GM23338 (cell line): ENCODE results near the gene KDM7A. TPM values are rescaled to one million over a fixed set of nuclear protein-coding genes. Genes with fewer than 3 reads are reported as not detected.

ENCODE experiments used
- ATAC-seq: fragments of 200-7000 bp; cut with Tn5 transposase; 3 replicates; pipeline ENCODE4 v1.9.1; 2020
- DNase-seq: peaks from one replicate; pipeline ENCODE4 v3.0.0-alpha.2; 2015; ENCODE audit warnings: low spot score
- H2AFZ ChIP-seq: fragments of 200-600 bp; sonication (generic); 2 replicates; pipeline ENCODE4 v1.8.0; 2016; ENCODE audit warnings: antibody characterized with exemption, mild to moderate bottlenecking, moderate library complexity
- H3F3A ChIP-seq: fragments of 200-600 bp; sonication (generic); replicated peaks from 2 replicates; pipeline ENCODE4 v1.8.0; 2017; ENCODE audit warnings: antibody characterized with exemption, mixed run types, low read depth
- H3K27ac ChIP-seq: fragments of 200-600 bp; sonication (generic); 2 replicates; pipeline ENCODE4 v1.6.1; 2016; ENCODE audit warnings: low read depth
- H3K27me3 ChIP-seq: fragments of 200-600 bp; sonication (generic); 2 replicates; pipeline ENCODE4 v1.8.0; 2016; ENCODE audit warnings: mild to moderate bottlenecking, mixed run types, moderate library complexity; ENCODE audit not compliant: insufficient read depth
- H3K36me3 ChIP-seq: fragments of 200-600 bp; sonication (generic); 2 replicates; pipeline ENCODE4 v1.8.0; 2016; ENCODE audit warnings: mild to moderate bottlenecking; ENCODE audit not compliant: insufficient read depth
- H3K4me1 ChIP-seq: fragments of 200-600 bp; sonication (generic); 2 replicates; pipeline ENCODE4 v1.8.0; 2016; ENCODE audit warnings: mild to moderate bottlenecking, moderate library complexity; ENCODE audit not compliant: insufficient read depth
- H3K4me2 ChIP-seq: fragments of 200-600 bp; sonication (generic); 2 replicates; pipeline ENCODE4 v1.7.1; 2017; ENCODE audit warnings: mixed run types
- H3K4me3 ChIP-seq: fragments of 200-600 bp; sonication (generic); 2 replicates; pipeline ENCODE4 v1.6.1; 2016; ENCODE audit warnings: mixed run types
- H3K79me2 ChIP-seq: fragments of 200-600 bp; sonication (generic); replicated peaks from 2 replicates; pipeline ENCODE4 v1.8.0; 2017; ENCODE audit warnings: mild to moderate bottlenecking; ENCODE audit not compliant: insufficient read depth
- H3K9me2 ChIP-seq: fragments of 200-600 bp; sonication (generic); 2 replicates; pipeline ENCODE4 v1.8.0; 2017; ENCODE audit not compliant: insufficient read depth
- H4K20me1 ChIP-seq: fragments of 200-600 bp; sonication (generic); replicated peaks from 2 replicates; pipeline ENCODE4 v1.8.0; 2017; ENCODE audit warnings: mild to moderate bottlenecking; ENCODE audit not compliant: insufficient read depth
- H3K27ac Mint-ChIP-seq: 2 replicates; pipeline ENCODE4 v1.8.0; 2020; ENCODE audit warnings: inconsistent platforms, mild to moderate bottlenecking, moderate library complexity, mixed read lengths
- H3K27me3 Mint-ChIP-seq: 3 replicates; pipeline ENCODE4 v1.8.0; 2022; ENCODE audit warnings: low read depth, mild to moderate bottlenecking, moderate library complexity, mixed read lengths, inconsistent platforms; ENCODE audit not compliant: insufficient read depth, poor library complexity
- H3K36me3 Mint-ChIP-seq: 3 replicates; pipeline ENCODE4 v1.8.0; 2021; ENCODE audit warnings: low read depth, mild to moderate bottlenecking, inconsistent platforms, moderate library complexity, mixed read lengths
- H3K4me1 Mint-ChIP-seq: 3 replicates; pipeline ENCODE4 v1.8.0; 2020; ENCODE audit warnings: mild to moderate bottlenecking, inconsistent platforms, mixed read lengths
- H3K4me3 Mint-ChIP-seq: 3 replicates; pipeline ENCODE4 v1.8.0; 2021; ENCODE audit warnings: moderate library complexity, mild to moderate bottlenecking, inconsistent platforms, mixed read lengths
- H3K9me3 Mint-ChIP-seq: 3 replicates; pipeline ENCODE4 v1.8.0; 2020; ENCODE audit warnings: moderate library complexity, mild to moderate bottlenecking, inconsistent platforms, mixed read lengths
- CTCF ChIP-seq, 2 experiments: fragments of 200-600 bp in 1 of 2; sonication (generic) in 1 of 2; conservative IDR thresholded peaks; 2 replicates each; pipeline versions ENCODE4 v1.5.1 to v1.6.1; 2016 to 2017; ENCODE audit warnings: antibody characterized with exemption in 2 of 2, low read depth in 2 of 2, mild to moderate bottlenecking in 2 of 2, moderate library complexity in 1 of 2
- EZH2 ChIP-seq: fragments of 200-600 bp; sonication (generic); IDR thresholded peaks from one replicate; pipeline ENCODE4 v1.8.0; 2017; ENCODE audit warnings: antibody characterized with exemption, mild to moderate bottlenecking, low read depth; ENCODE audit not compliant: unreplicated experiment
- EZH2phosphoT487 ChIP-seq: fragments of 200-600 bp; sonication (generic); IDR thresholded peaks from one replicate; pipeline ENCODE4 v1.8.1; 2018; ENCODE audit warnings: antibody characterized with exemption; ENCODE audit not compliant: unreplicated experiment
- NANOG ChIP-seq: IDR thresholded peaks from 2 replicates; pipeline ENCODE4 v1.6.1; 2016; ENCODE audit warnings: antibody characterized with exemption, borderline replicate concordance
- STAT1 ChIP-seq: IDR thresholded peaks from one replicate; pipeline ENCODE4 v1.6.1; 2016; ENCODE audit warnings: antibody characterized with exemption; ENCODE audit not compliant: unreplicated experiment
- ZNF114 ChIP-seq: fragments of 250-450 bp; sonication (Bioruptor Pico); IDR thresholded peaks from 2 replicates; pipeline ENCODE4 v1.5.0; 2020; ENCODE audit warnings: mild to moderate bottlenecking, moderate library complexity
- ZNF331 ChIP-seq: fragments of 250-450 bp; sonication (Bioruptor Pico); IDR thresholded peaks from 2 replicates; pipeline ENCODE4 v1.5.0; 2020; ENCODE audit warnings: low read depth, mild to moderate bottlenecking, moderate library complexity
- polyA plus RNA-seq: library from polyadenylated mRNA; unstranded; fragments of >200 nt; fragmentation: Nextera tagmentation; extraction: Ambion mirVana; gene quantifications from 2 replicates; pipeline ENCODE4 v1.2.1, GENCODE V29; 2016
- total RNA-seq: library from RNA; depleted of rRNA; stranded (reverse); fragments of >200 nt; shearing (Covaris generic); gene quantifications from 2 replicates; pipeline ENCODE4 v1.2.3, GENCODE V29; 2014
- TF ChIP-seq, protein P1 (sequence below): IDR thresholded peaks from one replicate; pipeline ENCODE4 v1.6.1; 2018; ENCODE audit warnings: antibody characterized with exemption; ENCODE audit not compliant: unreplicated experiment

The KDM7A gene
- total and polyA plus RNA-seq, 2 experiments from 2014 or later: 2.3 to 10.8 TPM

GRCh38 chr7:140048989-140049338 lies 127.8 kb downstream of the KDM7A start:
- Histone ChIP-seq H3K4me3 (no peak overlapping the region), H3K27ac (no peak overlapping the region), H3K4me1 (no peaks in the 10 kb centered on the region), H4K20me1 (no peaks in the 10 kb centered on the region), H3K4me2 (no peak overlapping the region), H3K27me3 (no peaks in the 10 kb centered on the region), H3K36me3 (no peaks in the 10 kb centered on the region; the same call in 1 of the 2 replicates), H3K79me2 (no peaks in the 10 kb centered on the region), H3F3A (no peaks in the 10 kb centered on the region), H3K9me2 (no peaks in the 10 kb centered on the region), H2AFZ (no peak overlapping the region)
- Mint-ChIP-seq H3K4me3 (no peak overlapping the region), H3K4me1 (no peaks in the 10 kb centered on the region), H3K9me3 (no peaks in the 10 kb centered on the region), H3K36me3 (no peaks in the 10 kb centered on the region), H3K27me3 (peaks cover 2% of the 10 kb centered on the region), H3K27ac (no peak overlapping the region)
- DNase-seq (no peak), ATAC-seq (no peak)
- TF ChIP-seq, protein P1, sequence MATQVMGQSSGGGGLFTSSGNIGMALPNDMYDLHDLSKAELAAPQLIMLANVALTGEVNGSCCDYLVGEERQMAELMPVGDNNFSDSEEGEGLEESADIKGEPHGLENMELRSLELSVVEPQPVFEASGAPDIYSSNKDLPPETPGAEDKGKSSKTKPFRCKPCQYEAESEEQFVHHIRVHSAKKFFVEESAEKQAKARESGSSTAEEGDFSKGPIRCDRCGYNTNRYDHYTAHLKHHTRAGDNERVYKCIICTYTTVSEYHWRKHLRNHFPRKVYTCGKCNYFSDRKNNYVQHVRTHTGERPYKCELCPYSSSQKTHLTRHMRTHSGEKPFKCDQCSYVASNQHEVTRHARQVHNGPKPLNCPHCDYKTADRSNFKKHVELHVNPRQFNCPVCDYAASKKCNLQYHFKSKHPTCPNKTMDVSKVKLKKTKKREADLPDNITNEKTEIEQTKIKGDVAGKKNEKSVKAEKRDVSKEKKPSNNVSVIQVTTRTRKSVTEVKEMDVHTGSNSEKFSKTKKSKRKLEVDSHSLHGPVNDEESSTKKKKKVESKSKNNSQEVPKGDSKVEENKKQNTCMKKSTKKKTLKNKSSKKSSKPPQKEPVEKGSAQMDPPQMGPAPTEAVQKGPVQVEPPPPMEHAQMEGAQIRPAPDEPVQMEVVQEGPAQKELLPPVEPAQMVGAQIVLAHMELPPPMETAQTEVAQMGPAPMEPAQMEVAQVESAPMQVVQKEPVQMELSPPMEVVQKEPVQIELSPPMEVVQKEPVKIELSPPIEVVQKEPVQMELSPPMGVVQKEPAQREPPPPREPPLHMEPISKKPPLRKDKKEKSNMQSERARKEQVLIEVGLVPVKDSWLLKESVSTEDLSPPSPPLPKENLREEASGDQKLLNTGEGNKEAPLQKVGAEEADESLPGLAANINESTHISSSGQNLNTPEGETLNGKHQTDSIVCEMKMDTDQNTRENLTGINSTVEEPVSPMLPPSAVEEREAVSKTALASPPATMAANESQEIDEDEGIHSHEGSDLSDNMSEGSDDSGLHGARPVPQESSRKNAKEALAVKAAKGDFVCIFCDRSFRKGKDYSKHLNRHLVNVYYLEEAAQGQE: no peak
- no peak for TF ChIP-seq EZH2phosphoT487
- no peak for TF ChIP-seq CTCF (conservative IDR thresholded peaks at IDR 0.05; ENCODE audit: low read depth in 2 of 2)
- no peak for TF ChIP-seq ZNF114 (CRISPR knock-in tag)

GRCh38 chr7:140048138-140048537 lies 128.6 kb downstream of the KDM7A start:
- Histone ChIP-seq H3K4me1 (no peaks in the 10 kb centered on the region), H3K27ac (no peak overlapping the region), H3K36me3 (no peaks in the 10 kb centered on the region; the same call in 1 of the 2 replicates), H3F3A (no peaks in the 10 kb centered on the region), H3K4me3 (no peak overlapping the region), H2AFZ (no peak overlapping the region), H4K20me1 (no peaks in the 10 kb centered on the region), H3K27me3 (no peaks in the 10 kb centered on the region), H3K9me2 (no peaks in the 10 kb centered on the region), H3K79me2 (no peaks in the 10 kb centered on the region), H3K4me2 (no peak overlapping the region)
- no peak for ATAC-seq
- no peak for DNase-seq
- Mint-ChIP-seq H3K27ac (no peak overlapping the region), H3K27me3 (peaks cover 2% of the 10 kb centered on the region), H3K4me1 (no peaks in the 10 kb centered on the region), H3K9me3 (no peaks in the 10 kb centered on the region), H3K36me3 (no peaks in the 10 kb centered on the region), H3K4me3 (no peak overlapping the region)
- TF ChIP-seq EZH2phosphoT487: no peak

GRCh38 chr7:140047197-140047596 lies 129.6 kb downstream of the KDM7A start:
- Histone ChIP-seq H3F3A (no peaks in the 10 kb centered on the region), H3K4me3 (no peak overlapping the region), H4K20me1 (no peaks in the 10 kb centered on the region), H3K9me2 (no peaks in the 10 kb centered on the region), H3K4me1 (no peaks in the 10 kb centered on the region), H3K36me3 (no peaks in the 10 kb centered on the region; the same call in 1 of the 2 replicates), H3K27me3 (no peaks in the 10 kb centered on the region), H3K4me2 (no peak overlapping the region), H2AFZ (no peak overlapping the region), H3K27ac (no peak overlapping the region), H3K79me2 (no peaks in the 10 kb centered on the region)
- DNase-seq (no peak), ATAC-seq (no peak)
- Mint-ChIP-seq H3K27ac (no peak overlapping the region), H3K4me3 (no peak overlapping the region), H3K9me3 (no peaks in the 10 kb centered on the region), H3K36me3 (no peaks in the 10 kb centered on the region), H3K27me3 (peaks cover 2% of the 10 kb centered on the region), H3K4me1 (no peaks in the 10 kb centered on the region)
- TF ChIP-seq ZNF331 (no peak), STAT1 (no peak), NANOG (no peak), EZH2phosphoT487 (no peak), EZH2 (no peak)
